Daoy (cell line): Measurements from ENCODE around the gene FCRL5. TPM values are rescaled to one million over a fixed set of nuclear protein-coding genes. Genes with fewer than 3 reads are reported as not detected.
"Not testable (repeated sequence)": the region's sequence is repeated elsewhere in the genome, so short reads cannot be mapped to it uniquely, and the experiment has no call there.

Experiments
- DNase-seq: peaks from one replicate; pipeline ENCODE4 v3.0.0-alpha.2; 2015; ENCODE audit warnings: low read depth
- total RNA-seq: library from RNA; depleted of rRNA; stranded (reverse); fragments of >200 nt; shearing (Covaris generic); gene quantifications from 2 replicates; pipeline ENCODE4 v1.2.3, GENCODE V29; 2014; rRNA removed

FCRL5 gene
- total RNA-seq = not detected in 2 replicates

DNA sequence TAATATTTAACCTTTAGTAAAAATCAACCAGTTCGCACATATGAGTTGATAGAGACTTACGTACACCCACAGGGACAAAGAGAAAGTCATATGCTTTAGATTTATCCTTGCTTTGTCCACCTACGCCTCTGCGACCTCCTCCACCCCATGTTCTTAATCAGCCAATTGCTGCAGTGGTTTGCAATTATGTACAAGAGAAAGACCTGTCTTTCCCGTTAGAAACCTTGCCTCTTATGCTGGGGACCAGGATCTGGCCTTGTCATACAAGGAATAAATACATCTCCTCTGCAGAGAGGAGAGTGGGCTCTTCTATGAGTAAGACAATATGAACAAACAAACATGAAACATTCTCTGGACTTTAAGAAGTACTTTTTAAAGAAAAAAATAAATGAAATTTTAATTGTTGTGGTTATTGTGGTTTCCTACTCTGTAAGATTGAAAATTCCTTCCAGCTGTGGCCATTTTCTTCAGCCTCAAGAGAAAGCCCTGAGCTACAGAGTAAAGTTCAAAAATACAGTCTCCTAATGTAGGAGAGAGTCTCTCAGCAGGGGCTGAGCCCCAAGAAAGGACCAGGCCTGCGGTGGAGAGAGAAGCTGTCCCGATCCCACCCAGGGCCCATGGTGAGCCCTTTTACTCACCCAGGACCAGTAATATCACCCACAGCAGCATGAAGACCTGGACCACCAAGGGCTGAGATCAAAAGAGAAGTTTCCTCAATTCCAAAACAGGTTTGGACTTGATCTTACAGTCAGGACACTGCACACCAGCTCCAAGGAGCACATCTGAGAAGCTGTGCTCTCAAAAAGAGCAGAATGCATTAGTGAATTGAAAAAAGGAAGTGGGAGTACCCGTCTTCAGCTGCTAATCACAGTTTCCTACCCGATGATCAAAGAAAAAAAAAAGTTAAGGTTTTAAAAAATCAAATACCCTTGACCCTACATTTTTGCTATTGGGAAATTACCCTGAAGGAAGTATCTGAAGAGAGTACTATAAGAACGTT lies at the start of gene FCRL5:
TSS of gene FCRL5 (minus strand) at position 822 of the 1,000 bp plus-strand sequence. CDS start at position 669, 153 bp downstream.
- DNase-seq = no peak

DNA sequence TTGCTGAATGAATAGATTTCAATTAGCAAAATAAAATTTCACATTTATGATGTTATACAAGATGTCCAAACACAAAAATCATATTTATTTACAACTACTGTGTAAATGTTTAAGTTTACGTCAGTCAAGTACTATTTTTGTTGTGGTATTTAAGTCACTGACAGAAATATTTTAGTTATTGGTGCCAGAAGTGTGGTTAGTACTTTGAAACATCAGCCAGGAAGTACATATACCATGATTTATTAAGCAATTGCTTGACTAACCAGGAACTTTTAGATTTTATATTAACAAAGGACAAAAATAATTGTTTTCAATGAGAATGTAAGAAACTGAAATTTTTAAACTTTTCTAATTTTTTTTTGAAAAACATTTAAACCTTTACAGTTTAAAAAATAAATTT lies 47.9 kb upstream of the FCRL5 start:
- no peak for DNase-seq

DNA sequence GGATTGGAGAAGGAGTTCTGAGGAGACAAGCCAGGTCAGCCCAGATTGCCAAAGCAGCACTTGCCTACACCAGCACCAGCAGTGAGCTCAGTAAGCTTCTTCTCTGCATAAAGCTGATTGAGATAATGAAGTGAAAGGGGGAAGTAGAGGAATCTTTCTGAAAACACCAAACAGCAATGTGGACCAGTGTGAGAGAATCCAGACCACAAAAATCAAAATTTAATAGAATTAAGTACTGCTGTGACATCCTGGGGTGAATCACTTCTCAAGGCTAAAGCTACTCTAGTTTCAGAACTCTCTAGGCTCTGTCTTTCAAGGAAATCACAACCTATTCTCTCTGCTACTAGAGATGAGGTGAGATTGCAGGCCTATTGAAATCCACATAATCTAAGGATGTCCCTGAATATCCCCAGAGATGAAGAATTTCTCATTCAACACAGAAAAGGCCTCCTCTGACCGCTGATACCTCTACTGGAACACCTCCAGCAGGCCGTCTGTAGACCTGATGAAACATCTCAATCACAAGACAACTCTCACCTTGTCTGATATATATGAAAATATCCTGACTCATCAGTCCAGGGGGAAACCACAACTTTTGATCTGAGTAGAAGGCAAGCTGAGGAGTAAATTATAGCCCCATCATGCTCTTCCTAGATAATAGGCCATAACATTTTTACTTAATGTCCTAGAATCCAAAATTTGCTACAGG lies 45.8 kb upstream of the FCRL5 start, which contains the start of gene FCRL4:
TSS of gene FCRL4 (minus strand) at position 127 of the 709 bp plus-strand sequence. CDS start 141 bp downstream, outside the sequence.
- no peak for DNase-seq

DNA sequence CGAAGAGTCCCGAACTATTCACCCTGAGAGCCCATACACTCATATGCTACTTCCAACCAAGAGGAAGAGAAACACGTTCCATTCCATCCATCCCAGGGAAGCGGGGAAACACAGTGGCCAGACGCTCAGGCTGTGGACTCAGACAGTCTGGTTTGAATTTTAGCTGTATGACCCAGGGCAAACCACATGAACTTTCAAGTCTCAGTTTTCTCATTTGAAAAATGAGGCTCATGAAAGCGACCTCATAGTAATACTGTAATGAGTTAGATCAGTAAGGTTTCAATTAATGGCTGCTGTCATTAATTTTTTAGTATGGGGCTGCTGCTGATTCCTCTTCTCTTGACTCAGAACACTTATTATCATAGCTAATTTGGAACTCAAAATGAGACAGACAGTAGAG lies 44.1 kb upstream of the FCRL5 start:
- no peak for DNase-seq

DNA sequence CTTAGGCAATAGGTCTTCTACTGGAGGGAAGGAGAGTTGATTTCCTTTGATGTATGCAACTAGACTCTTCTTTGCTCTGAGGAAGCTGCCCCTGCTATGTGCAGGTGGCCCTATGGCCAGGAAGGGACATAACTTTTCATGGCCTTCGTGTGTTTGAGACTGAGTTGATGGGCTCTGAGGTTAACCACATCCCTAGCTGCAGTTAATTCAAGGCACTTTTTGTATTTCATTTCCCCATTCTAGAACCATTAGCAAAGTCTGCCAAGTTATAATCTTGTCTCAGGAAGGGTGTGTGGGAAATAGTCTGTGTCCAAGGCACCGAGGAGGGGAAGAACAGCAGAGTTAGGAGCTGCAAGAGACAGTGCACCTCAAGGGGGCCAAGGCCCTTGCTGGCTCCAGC lies 43.0 kb upstream of the FCRL5 start:
- no peak for DNase-seq

DNA sequence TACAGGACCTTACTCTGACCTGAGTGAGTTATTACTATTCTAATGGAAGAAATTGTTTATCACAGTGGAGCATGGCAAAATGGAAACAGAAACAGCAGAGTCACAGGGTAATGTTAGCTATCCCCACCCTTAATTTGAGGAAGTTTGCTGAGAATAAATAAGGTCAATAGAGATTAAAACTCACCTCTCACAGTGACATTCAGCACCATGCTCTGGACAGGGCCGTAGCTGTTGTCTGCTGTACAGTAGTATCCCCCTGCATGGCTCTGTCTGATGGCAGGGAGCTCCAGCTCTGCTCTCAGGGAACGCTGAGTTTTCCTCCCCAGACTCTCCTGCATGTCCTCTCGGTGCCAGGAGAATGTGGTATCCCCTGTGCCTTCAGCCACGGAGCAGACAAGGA lies 33.7 kb upstream of the FCRL5 start:
- DNase-seq = no peak

DNA sequence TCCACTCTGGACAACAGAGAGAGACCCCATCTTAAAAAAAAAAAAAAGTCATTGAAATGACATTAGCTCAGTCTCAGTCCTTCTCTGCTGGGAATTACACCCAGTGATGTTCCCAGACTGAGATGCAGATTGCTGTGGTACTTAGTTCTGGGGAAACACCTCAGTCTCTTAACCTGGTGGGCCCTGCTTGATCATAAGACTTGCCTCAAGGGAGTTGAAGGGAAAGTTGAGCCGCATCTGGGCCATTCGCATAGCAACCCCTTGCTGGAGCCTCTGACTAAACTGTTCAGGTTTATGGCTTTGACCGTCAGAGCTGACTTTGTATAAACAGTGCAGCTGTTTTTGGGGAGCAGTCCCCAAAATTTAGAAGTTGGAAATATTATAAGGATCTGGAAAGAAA lies 32.2 kb upstream of the FCRL5 start:
- DNase-seq = no peak

DNA sequence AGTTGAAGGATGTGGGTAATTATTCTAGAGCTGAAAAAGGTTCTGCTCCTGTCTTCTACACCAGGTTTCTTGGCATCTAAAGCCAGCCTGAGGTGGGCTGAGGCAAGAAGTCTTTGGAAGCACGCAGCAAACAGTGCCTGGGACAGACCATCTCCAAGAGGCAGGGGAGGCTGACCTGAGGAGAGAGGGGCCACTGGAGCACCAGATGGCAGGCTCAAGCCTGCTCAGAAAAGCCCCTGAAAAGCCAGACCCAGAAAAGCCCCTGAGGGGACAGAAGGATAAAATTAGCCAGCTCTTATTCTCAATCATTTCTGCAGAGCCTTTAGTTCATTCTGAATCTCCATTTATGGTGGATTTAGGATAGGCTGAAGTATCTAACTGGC lies 28.5 kb upstream of the FCRL5 start:
- no peak for DNase-seq

DNA sequence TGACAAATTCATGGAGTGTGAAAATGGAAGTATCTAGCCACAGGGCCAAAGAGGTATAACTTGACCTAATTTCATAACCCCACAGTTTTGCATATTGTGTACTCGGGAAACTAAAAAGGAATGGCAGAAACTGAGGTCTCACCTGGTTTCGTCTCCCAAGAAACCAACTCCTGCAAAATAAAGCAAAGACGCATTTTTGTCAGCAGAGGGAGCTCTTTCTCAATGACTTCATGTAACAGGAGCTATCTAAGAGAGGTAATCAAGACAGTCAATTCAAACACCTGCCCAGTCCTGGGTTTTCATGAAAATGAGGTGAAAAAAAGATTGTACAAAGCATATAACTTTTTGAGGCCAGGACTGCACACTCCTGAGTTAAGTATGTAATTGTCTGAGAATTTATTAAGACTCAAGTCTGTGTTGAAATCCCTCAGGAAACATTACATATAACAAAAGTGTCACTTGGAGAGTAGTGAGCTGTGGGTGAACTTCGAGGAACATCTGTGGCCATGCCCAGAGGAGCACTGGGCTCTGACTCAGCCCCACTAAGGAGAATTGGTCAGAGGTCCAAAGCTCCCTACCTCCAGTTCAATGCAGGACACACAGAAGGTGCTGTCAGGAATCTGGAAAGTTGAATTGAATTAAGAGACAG lies 28.0 kb upstream of the FCRL5 start:
- peak; percentile 54 for DNase-seq

DNA sequence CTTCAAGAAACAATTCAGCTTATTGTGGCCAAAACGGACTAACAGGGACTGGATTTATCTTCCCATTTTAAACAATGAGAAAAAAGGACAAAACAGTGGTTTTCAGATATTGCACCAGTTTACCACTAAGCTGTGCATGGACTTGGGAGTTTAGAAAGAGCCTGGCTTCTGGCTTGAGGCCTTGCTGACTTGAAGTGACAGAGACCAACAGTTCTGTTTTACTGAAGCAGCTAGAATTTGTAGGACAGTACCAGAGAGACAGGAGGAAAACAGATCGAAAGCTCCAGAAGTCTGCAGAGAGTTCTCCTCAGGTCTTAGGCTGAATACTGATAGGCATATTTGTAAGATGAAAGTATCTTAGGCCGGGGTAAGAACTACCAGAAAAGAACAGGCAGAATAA lies 25.1 kb upstream of the FCRL5 start:
- DNase-seq = no peak

DNA sequence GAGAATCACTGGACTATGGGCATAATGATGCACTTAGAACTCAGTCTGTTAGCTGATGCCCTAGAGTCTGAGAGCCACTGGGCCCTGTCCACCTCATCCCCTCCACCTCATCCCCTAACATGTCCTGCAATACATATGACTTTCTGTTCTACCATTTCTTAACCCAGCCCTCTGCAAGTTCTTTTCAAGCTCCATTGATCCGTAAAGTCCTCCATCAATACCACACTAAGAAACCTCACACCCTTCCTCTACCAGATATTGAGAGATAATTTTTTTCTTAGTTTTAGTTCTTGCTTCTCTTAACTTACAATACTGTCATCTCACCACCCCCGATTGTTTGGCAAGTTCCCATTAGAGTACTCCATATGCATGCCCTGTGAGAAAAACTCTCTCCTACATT lies 23.4 kb upstream of the FCRL5 start:
- no peak for DNase-seq

DNA sequence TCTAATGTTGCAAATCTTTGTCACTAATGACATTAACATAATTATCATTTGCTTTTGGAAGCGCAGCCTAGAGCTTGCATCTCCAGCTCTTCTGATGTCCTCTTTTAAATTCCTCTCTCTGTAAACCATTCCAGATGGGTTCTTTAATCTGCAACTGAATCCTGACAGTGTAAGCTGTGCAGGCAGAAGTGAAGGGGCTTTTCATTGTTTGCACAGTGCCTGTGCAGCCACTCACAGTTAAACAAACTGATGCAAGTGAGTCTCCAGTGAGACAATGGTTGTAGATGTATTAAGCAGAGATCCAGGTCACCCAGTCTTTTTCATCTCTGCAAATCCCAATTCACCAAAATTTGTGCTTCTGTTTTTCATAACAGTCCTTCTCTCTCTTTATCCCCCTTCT lies 22.5 kb upstream of the FCRL5 start:
- no peak for DNase-seq

DNA sequence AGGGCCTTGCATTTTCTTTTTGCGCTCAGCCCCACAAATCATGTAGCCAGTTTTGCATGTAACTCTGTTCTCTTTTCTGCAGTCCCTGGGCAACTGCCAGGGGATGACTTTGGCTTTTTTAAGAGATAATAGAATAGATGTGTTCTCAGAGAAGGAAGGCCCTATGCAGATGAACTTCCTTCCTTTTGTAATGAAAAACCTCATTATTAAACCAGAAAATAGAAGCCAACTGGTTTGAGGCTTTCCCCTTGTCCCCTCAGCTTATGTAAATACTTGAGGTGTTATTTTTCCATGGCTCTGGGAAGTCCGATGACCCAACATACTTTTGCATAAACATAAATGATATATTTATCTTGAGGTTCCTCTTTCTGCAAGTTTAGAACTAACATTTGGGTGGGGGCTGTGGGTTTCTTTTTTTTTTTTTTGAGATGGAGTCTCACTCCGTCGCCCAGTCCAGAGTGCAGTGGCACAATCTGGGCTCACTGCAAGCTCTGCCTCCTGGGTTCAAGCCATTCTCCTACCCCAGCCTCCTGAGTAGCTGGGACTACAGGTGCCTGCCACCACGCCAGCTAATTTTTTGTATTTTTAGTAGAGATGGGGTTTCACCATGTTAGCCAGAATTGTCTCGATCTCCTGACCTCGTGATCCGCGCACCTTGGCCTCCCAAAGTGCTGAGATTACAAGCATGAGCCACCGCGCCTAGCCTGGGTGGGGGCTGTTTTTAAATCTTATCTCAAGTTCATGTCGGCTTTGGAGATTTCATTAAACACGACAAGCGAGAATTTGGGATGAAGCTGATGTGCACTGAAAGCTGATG lies 14.4 kb upstream of the FCRL5 start:
- no peak for DNase-seq

DNA sequence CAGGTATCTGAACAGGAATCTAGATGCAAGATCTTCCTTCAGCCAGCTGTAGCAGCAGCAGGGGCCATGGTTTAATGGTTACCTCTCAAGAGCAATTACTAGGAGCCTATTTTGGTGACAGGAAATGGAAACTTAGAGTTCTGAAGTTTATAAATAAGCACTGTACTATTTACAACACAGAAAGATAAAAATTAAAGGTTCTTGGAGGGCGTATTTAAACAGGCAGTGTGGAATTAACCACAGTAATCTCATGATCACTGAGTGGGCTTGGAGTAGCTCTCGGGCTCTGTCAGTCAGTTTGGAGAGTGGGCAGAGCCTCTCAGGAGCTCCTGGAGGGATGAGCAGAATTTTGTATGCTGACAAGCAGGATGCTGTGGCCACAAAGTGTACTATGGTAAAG lies 10.2 kb upstream of the FCRL5 start:
- DNase-seq = no peak

DNA sequence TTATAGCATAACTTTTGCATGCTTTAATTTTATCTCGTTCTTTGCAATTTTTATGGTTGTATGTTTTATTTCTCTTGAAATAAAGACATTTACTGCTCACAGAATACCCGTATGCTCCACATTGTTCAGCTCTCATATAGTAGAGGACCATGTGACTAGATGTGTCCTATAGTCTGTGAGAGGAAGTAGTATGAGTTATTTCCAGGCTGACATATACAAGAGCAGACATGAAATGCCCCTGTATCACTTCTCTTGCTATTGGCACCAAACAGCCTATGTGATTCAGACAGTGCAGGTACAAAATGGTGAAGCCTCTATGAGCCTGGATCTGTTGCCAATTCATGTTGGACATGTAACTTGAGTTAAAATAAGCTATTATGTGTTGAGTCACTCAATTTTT lies 5.8 kb upstream of the FCRL5 start:
- no peak for DNase-seq

DNA sequence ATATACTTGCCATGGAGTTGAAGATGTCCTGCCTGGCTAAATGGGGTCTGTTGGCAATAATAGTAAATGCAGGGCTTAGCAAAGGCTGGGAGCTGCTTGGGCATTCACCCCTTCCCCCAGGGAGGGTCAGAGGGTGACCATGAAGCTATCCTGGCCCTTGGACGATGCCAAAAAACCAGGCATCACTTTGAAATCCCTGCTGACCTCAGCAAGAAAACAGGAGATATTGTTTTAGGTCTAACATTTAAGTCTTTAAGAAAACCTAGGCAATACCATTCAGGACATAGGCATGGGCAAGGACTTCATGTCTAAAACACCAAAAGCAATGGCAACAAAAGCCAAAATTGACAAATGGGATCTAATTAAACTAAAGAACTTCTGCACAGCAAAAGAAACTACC lies 4.2 kb downstream of the FCRL5 start:
- DNase-seq = not testable (repeated sequence)

DNA sequence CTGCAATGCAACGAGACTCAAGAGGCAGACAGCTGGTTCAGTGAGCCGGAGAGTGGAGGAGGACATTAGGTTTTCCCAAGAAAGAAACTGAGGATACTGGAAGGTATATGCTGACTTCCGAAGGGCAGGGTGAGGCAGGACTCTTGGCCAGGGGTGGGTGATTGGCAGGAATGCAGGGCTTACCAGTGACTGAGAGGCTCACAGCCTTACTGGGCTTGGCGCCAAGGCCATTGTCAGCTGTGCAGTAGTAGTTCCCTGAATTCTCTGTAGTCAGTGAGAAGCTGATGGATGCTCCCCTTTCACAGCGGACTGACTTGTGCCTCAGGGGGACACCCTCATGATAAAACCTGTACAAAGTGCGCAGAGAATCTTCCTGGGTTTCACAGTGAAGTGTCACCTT lies 9.6 kb downstream of the FCRL5 start:
- DNase-seq = peak; percentile 51

DNA sequence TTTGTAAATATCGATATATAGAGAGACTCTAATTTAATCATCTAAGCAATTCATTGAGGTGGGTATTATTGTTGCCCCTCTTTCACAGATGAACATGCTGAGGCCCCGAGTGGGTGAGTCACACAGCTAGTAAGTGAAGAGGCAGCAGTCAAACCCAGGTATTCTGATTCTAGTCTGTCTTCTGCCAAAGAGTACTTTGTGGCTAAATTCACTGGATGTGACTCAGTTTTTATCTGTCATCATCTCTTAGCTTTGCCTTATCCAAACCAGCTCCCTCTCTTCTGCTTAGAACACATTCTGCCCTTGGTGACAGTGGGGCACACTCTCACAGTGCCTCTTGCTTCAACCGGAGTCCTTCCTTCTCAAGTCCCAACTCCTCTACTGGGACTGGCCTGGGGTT lies 11.5 kb downstream of the FCRL5 start:
- peak; percentile 30 for DNase-seq

DNA sequence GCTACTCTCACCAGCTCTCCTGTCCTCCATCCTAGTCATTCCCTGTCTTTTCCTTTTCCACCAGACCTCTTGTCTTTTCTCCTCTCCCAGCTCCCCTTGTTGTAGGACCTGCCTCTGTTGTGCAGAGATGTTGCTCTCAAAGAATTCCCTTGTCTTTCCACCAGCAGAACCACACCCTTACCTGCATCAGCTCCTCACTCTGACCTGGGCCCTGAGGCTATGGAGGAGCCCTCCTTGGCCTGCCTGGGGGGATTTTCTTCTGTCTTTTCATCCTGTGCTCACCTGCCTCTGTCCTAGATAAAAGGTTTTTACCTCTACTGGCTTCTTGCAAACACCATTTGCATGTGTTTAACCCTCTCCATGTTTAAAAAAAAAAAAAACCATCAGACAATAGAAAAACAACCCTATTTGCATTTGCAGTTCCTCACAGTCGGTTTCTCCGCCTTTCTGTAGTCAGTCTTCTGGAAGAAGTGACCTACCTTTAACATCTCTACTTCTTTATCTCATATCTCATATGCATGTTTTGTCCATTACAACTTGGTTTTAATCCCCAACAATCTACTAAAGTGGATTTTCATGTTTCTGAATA lies 12.1 kb downstream of the FCRL5 start:
- no peak for DNase-seq

DNA sequence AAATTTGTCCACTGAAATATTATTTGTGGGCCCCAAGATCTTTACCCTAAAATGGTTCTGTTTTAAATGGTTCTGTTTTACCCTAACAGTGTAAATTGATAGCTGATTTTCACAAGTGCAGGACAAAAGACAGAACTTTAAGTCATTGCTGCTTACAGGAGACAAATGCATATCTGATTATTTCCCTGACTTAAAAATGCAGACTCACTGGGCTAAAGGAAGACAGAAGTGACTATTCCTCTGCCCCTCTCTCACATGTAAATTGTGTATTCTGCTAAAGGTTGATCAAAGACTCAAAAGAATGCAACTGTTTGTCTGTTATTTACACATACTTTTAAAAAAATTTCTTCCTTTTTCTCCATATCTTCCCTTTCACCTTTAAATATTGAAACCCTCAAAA lies 12.7 kb downstream of the FCRL5 start:
- no peak for DNase-seq

DNA sequence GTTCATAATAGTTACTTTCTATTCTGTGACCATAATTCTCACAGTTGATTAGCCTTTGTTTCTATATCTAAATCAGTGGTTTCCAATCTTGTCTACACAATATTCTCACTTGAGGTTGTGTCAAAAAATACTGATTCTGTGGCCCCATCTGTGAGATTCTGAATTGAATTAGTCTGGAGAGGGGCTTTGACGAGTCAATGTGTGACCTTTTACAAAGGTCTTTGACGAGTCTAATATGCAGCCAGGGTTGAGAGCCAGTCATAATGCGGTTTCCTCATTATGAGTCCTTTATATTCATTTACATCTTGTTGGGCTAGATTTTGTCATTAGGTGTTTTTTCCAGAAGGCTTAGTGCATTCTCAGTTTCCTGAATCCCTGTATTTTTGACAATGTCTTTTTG lies 19.7 kb downstream of the FCRL5 start:
- DNase-seq = no peak
